Peyer's patch (tissue), 4 donors: Measurements from ENCODE around the gene FRMD4A. TPM values are rescaled to one million over a fixed set of nuclear protein-coding genes. Genes with fewer than 3 reads are reported as not detected.

Source experiments
- DNase-seq, 3 donors: peaks; one replicate each; pipeline ENCODE4 v3.0.0-alpha.2; 2017 to 2019
- H3K27ac ChIP-seq, 4 donors: fragments of 200-600 bp; sonication (generic); one replicate each; pipeline ENCODE4 v1.5.1; 2016 to 2019
- H3K27me3 ChIP-seq, 2 donors: fragments of 200-600 bp; sonication (generic); one replicate each; pipeline ENCODE4 v1.5.1; 2019
- H3K36me3 ChIP-seq, 3 donors: fragments of 200-600 bp; sonication (generic); one replicate each; pipeline ENCODE4 v1.5.1; 2016 to 2019
- H3K4me1 ChIP-seq, 4 donors: fragments of 200-600 bp; sonication (generic); one replicate each; pipeline ENCODE4 v1.5.1; 2016 to 2019
- H3K4me3 ChIP-seq, 4 donors: fragments of 200-600 bp; sonication (generic); 1 replicate in 3 of 4; 2 replicates in 1 of 4; pipeline ENCODE4 v1.5.1; 2016 to 2019; ENCODE audit warnings: mild to moderate bottlenecking in 1 of 4
- H3K9me3 ChIP-seq, 4 donors: fragments of 200-600 bp; sonication (generic); one replicate each; pipeline ENCODE4 v1.5.1; 2016 to 2019; ENCODE audit warnings: mild to moderate bottlenecking in 1 of 4
- CTCF ChIP-seq, 6 experiments: fragments of 450-650 bp in 4 of 6; fragments of 200-600 bp in 2 of 6; sonication (generic) in 1 of 6; IDR thresholded peaks; one replicate each; pipeline ENCODE4 v1.5.1; 2017 to 2019; ENCODE audit warnings: antibody characterized with exemption in 6 of 6, mild to moderate bottlenecking in 3 of 6, moderate library complexity in 1 of 6
- POLR2A ChIP-seq, 2 donors: fragments of 450-650 bp; IDR thresholded peaks; one replicate each; pipeline ENCODE4 v1.5.1; 2017; ENCODE audit warnings: antibody characterized with exemption in 2 of 2, mild to moderate bottlenecking in 2 of 2, moderate library complexity in 2 of 2
- total RNA-seq, 4 donors: library from RNA; depleted of rRNA; stranded (reverse); fragments of >200 nt; gene quantifications; one replicate each; pipeline ENCODE4 v1.1.0, GENCODE V29; 2016

Gene FRMD4A
- total RNA-seq, 4 donors from 2014 or later, result 3.0 to 47.9 (median 5.9) TPM

- no peak for TF ChIP-seq POLR2A (IDR thresholded peaks at IDR 0.05)
- no peak for TF ChIP-seq CTCF (IDR thresholded peaks at IDR 0.05)
- Histone ChIP-seq H3K27me3 (no peaks in the 10 kb centered on the region), H3K36me3 (no peaks in the 10 kb centered on the region), H3K9me3 (no peaks in the 10 kb centered on the region), H3K27ac (no peak overlapping the region), H3K4me1 (no peaks in the 10 kb centered on the region), H3K4me3 (no peak overlapping the region)
- no peak for DNase-seq
Observed at GRCh38 chr10:13822490-13822889, 508.2 kb downstream of the FRMD4A start.

- Histone ChIP-seq H3K4me1 (peaks cover 0 to 5% (median 0%) of the 10 kb centered on the region in 4 donors), H3K4me3 (no peak overlapping the region), H3K27ac (no peak overlapping the region), H3K9me3 (no peaks in the 10 kb centered on the region), H3K36me3 (no peaks in the 10 kb centered on the region), H3K27me3 (no peaks in the 10 kb centered on the region)
- DNase-seq, result no peak
- TF ChIP-seq POLR2A (IDR thresholded peaks at IDR 0.05), result no peak
- TF ChIP-seq CTCF (IDR thresholded peaks at IDR 0.05), result no peak
Observed at GRCh38 chr10:13820964-13821337, 509.8 kb downstream of the FRMD4A start.

- DNase-seq, result no peak
- Histone ChIP-seq H3K4me3 (no peak overlapping the region), H3K27ac (no peak overlapping the region), H3K4me1 (peaks cover 0 to 5% (median 0%) of the 10 kb centered on the region in 4 donors), H3K9me3 (no peaks in the 10 kb centered on the region), H3K36me3 (no peaks in the 10 kb centered on the region), H3K27me3 (no peaks in the 10 kb centered on the region)
- no peak for TF ChIP-seq CTCF (IDR thresholded peaks at IDR 0.05)
- no peak for TF ChIP-seq POLR2A (IDR thresholded peaks at IDR 0.05)
Observed at GRCh38 chr10:13820119-13820963, 510.4 kb downstream of the FRMD4A start.

GRCh38 chr10:13816195-13816925 is 514.4 kb downstream of the FRMD4A start:
- TF ChIP-seq POLR2A (IDR thresholded peaks at IDR 0.05) (no peak), CTCF (IDR thresholded peaks at IDR 0.05) (no peak)
- peak in 2 of 3 donors; percentile 22 to 74 for DNase-seq
- peak overlapping the region in 1 of 4 donors; percentile 53 for H3K27ac ChIP-seq

GRCh38 chr10:13815756-13816155 is 515.0 kb downstream of the FRMD4A start:
- Histone ChIP-seq H3K4me1 (peaks cover 0 to 10% (median 0%) of the 10 kb centered on the region in 4 donors), H3K27ac (no peak overlapping the region)

More at GRCh38 chr10:13816195-13816925, 514.4 kb downstream of the FRMD4A start:
- H3K4me3 ChIP-seq, result no peak overlapping the region
- H3K9me3 ChIP-seq, result no peaks in the 10 kb centered on the region
- H3K27me3 ChIP-seq, result no peaks in the 10 kb centered on the region
- H3K4me1 ChIP-seq, result peaks cover 0 to 5% (median 0%) of the 10 kb centered on the region in 4 donors
- H3K36me3 ChIP-seq, result no peaks in the 10 kb centered on the region

More at GRCh38 chr10:13815756-13816155, 515.0 kb downstream of the FRMD4A start:
- no peak for DNase-seq
- Histone ChIP-seq H3K36me3 (no peaks in the 10 kb centered on the region), H3K4me3 (no peak overlapping the region), H3K27me3 (no peaks in the 10 kb centered on the region), H3K9me3 (no peaks in the 10 kb centered on the region)
- TF ChIP-seq POLR2A (IDR thresholded peaks at IDR 0.05) (no peak), CTCF (IDR thresholded peaks at IDR 0.05) (no peak)
